Gastroesophageal sphincter (tissue), 3 donors: ENCODE results near the gene IGLL5.

ENCODE experiments used
- EP300 ChIP-seq: sonication (generic); formaldehyde crosslinking; IDR thresholded peaks from one replicate; pipeline ENCODE4 v1.6.1; 2017; ENCODE audit warnings: antibody characterized with exemption, mild to moderate bottlenecking
- POLR2A ChIP-seq, 2 donors: fragments of 450-650 bp; IDR thresholded peaks; one replicate each; pipeline ENCODE4 v1.6.1; 2017; ENCODE audit warnings: antibody characterized with exemption in 2 of 2, mild to moderate bottlenecking in 2 of 2, moderate library complexity in 1 of 2
- POLR2AphosphoS5 ChIP-seq: sonication (generic); formaldehyde crosslinking; IDR thresholded peaks from one replicate; pipeline ENCODE4 v1.6.1; 2017; ENCODE audit warnings: antibody characterized with exemption
- TF ChIP-seq, protein P1 (sequence below), 4 experiments: fragments of 200-600 bp in 2 of 4; fragments of 450-650 bp in 2 of 4; sonication (generic) in 1 of 4; IDR thresholded peaks; one replicate each; pipeline ENCODE4 v1.5.1; 2017 to 2019; ENCODE audit warnings: antibody characterized with exemption in 4 of 4, mild to moderate bottlenecking in 2 of 4, moderate library complexity in 2 of 4

DNA sequence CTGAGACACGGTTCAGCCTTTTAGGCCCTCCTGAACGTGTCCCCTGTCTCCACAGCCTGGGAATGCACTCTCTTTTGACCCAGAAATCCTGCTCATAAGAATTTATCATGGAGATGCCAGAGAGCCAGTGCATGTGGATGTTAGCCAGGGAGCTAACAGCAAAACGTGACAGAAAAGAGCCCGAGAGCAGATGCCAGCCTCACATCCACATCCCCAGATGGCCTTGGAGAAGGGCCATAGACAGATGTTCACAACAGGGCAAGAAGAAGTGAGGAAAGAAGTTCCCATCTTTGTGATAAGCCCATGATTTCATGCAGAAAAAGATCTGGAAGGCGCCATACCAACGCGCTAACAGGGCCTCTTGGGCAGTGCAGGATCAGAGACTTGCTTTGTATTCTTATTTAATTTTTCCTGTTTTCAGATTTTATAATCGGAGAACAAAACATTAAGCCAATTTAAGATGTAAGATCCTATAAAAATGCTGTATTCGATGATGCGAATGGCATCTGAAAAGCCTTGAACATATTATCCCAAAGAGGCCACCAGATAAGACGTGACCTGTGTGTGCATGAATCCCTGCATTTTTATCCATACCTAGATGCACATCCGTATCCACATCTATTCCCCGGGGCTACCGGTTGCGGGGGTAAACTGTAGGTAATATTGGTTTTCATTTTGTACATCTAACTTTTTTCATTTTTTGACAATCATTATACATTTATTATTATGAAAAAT is 48.7 kb downstream of the IGLL5 start:
- TF ChIP-seq, protein P1, sequence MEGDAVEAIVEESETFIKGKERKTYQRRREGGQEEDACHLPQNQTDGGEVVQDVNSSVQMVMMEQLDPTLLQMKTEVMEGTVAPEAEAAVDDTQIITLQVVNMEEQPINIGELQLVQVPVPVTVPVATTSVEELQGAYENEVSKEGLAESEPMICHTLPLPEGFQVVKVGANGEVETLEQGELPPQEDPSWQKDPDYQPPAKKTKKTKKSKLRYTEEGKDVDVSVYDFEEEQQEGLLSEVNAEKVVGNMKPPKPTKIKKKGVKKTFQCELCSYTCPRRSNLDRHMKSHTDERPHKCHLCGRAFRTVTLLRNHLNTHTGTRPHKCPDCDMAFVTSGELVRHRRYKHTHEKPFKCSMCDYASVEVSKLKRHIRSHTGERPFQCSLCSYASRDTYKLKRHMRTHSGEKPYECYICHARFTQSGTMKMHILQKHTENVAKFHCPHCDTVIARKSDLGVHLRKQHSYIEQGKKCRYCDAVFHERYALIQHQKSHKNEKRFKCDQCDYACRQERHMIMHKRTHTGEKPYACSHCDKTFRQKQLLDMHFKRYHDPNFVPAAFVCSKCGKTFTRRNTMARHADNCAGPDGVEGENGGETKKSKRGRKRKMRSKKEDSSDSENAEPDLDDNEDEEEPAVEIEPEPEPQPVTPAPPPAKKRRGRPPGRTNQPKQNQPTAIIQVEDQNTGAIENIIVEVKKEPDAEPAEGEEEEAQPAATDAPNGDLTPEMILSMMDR (IDR thresholded peaks at IDR 0.05): no peak
- TF ChIP-seq POLR2A (IDR thresholded peaks at IDR 0.05) (no peak), POLR2AphosphoS5 (no peak), EP300 (no peak)
